MM.1S (cell line): ENCODE data around the gene NSUN6.

Experiments used
- DNase-seq: peaks from one replicate; pipeline ENCODE4 v3.0.0-alpha.2; 2015
- H2AFZ ChIP-seq: fragments of 300-600 bp; sonication (generic); 2 replicates; pipeline ENCODE4 v1.6.0; 2016; ENCODE audit warnings: antibody characterized with exemption, low read length
- H3F3A ChIP-seq: fragments of 300-600 bp; sonication (generic); 2 replicates; pipeline ENCODE4 v1.6.1; 2016; ENCODE audit warnings: mild to moderate bottlenecking, antibody characterized with exemption, low read length, moderate library complexity, mixed read lengths; ENCODE audit not compliant: insufficient read depth
- H3K27ac ChIP-seq: fragments of 300-600 bp; sonication (generic); 2 replicates; pipeline ENCODE4 v1.5.1; 2016; ENCODE audit warnings: mild to moderate bottlenecking, low read length
- H3K27me3 ChIP-seq: fragments of 300-600 bp; sonication (generic); replicated peaks from 2 replicates; pipeline ENCODE4 v1.6.0; 2016; ENCODE audit warnings: low read length; ENCODE audit not compliant: insufficient read depth
- H3K36me3 ChIP-seq: fragments of 300-600 bp; sonication (generic); replicated peaks from 2 replicates; pipeline ENCODE4 v1.6.1; 2016; ENCODE audit warnings: mild to moderate bottlenecking, low read length, mixed read lengths; ENCODE audit not compliant: insufficient read depth
- H3K4me1 ChIP-seq: fragments of 300-600 bp; sonication (generic); 2 replicates; pipeline ENCODE4 v1.6.1; 2016; ENCODE audit warnings: low read length, mixed read lengths
- H3K4me2 ChIP-seq: fragments of 300-600 bp; sonication (generic); 2 replicates; pipeline ENCODE4 v1.6.0; 2016; ENCODE audit warnings: low read depth, low read length
- H3K4me3 ChIP-seq: fragments of 300-600 bp; sonication (generic); 2 replicates; pipeline ENCODE4 v1.5.1; 2016; ENCODE audit warnings: low read length, mixed read lengths
- H3K79me2 ChIP-seq: fragments of 300-600 bp; sonication (generic); 2 replicates; pipeline ENCODE4 v1.6.1; 2016; ENCODE audit warnings: mixed run types, low read length, mixed read lengths
- H3K9ac ChIP-seq: fragments of 300-600 bp; sonication (generic); 2 replicates; pipeline ENCODE4 v1.6.1; 2016; ENCODE audit warnings: low read length, mixed read lengths
- H3K9me2 ChIP-seq: fragments of 300-600 bp; sonication (generic); replicated peaks from 2 replicates; pipeline ENCODE4 v1.6.1; 2016; ENCODE audit warnings: mild to moderate bottlenecking, low read length, mixed read lengths; ENCODE audit not compliant: insufficient read depth
- H3K9me3 ChIP-seq: fragments of 300-600 bp; sonication (generic); replicated peaks from 2 replicates; pipeline ENCODE4 v1.6.1; 2016; ENCODE audit warnings: mild to moderate bottlenecking, low read length, mixed read lengths; ENCODE audit not compliant: insufficient read depth
- H4K20me1 ChIP-seq: fragments of 300-600 bp; sonication (generic); 2 replicates; pipeline ENCODE4 v1.6.1; 2016; ENCODE audit warnings: mild to moderate bottlenecking, low read length, moderate library complexity, mixed read lengths; ENCODE audit not compliant: insufficient read depth
- EZH2 ChIP-seq: fragments of 300-600 bp; sonication (generic); optimal IDR thresholded peaks from 2 replicates; pipeline ENCODE3; 2017; ENCODE audit warnings: low read depth, mild to moderate bottlenecking, antibody characterized with exemption, low read length, mixed read lengths
- EZH2phosphoT487 ChIP-seq: fragments of 300-600 bp; sonication (generic); IDR thresholded peaks from 2 replicates; pipeline ENCODE4 v1.6.1; 2018; ENCODE audit warnings: antibody characterized with exemption, low read length
- TF ChIP-seq, protein P1 (sequence below): fragments of 300-600 bp; sonication (generic); IDR thresholded peaks from 2 replicates; pipeline ENCODE4 v1.5.1; 2016; ENCODE audit warnings: antibody characterized with exemption, low read length, mixed read lengths

The NSUN6 gene

DNA sequence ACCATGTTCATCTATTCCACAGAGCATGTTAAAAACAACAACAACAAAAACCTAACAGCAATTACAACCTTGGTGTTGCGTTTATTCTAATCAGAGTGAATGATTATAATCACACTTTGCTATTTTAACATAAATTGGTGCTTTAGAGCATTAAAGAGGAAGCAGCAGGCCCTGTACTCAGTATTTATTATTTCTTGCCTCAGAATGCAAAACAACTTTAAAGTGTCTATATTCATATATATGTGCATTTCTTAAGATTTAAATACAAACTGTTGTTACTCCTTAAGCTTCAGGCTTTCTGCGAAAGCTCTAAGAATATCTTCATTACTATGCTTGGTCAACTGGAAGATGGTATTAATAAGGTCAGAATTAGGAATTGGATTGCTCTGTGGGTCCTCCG lies 29.4 kb upstream of the NSUN6 start:
- no peak for DNase-seq
- H4K20me1 ChIP-seq, result no peaks in the 10 kb centered on the region
- H3K79me2 ChIP-seq, result no peaks in the 10 kb centered on the region
- no peaks in the 10 kb centered on the region for H3F3A ChIP-seq
- no peak overlapping the region for H2AFZ ChIP-seq
- no peak overlapping the region for H3K4me3 ChIP-seq
- H3K4me2 ChIP-seq, result no peak overlapping the region
- no peaks in the 10 kb centered on the region for H3K4me1 ChIP-seq
- H3K9me3 ChIP-seq, result no peaks in the 10 kb centered on the region
- H3K27me3 ChIP-seq, result no peaks in the 10 kb centered on the region
- H3K9me2 ChIP-seq, result no peaks in the 10 kb centered on the region
- peaks cover 2% of the 10 kb centered on the region; the same call in 1 of the 2 replicates for H3K36me3 ChIP-seq
- no peak overlapping the region for H3K9ac ChIP-seq
- H3K27ac ChIP-seq, result no peak overlapping the region
- TF ChIP-seq EZH2phosphoT487 (no peak), EZH2 (no peak)
- TF ChIP-seq, protein P1, sequence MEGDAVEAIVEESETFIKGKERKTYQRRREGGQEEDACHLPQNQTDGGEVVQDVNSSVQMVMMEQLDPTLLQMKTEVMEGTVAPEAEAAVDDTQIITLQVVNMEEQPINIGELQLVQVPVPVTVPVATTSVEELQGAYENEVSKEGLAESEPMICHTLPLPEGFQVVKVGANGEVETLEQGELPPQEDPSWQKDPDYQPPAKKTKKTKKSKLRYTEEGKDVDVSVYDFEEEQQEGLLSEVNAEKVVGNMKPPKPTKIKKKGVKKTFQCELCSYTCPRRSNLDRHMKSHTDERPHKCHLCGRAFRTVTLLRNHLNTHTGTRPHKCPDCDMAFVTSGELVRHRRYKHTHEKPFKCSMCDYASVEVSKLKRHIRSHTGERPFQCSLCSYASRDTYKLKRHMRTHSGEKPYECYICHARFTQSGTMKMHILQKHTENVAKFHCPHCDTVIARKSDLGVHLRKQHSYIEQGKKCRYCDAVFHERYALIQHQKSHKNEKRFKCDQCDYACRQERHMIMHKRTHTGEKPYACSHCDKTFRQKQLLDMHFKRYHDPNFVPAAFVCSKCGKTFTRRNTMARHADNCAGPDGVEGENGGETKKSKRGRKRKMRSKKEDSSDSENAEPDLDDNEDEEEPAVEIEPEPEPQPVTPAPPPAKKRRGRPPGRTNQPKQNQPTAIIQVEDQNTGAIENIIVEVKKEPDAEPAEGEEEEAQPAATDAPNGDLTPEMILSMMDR, result no peak

DNA sequence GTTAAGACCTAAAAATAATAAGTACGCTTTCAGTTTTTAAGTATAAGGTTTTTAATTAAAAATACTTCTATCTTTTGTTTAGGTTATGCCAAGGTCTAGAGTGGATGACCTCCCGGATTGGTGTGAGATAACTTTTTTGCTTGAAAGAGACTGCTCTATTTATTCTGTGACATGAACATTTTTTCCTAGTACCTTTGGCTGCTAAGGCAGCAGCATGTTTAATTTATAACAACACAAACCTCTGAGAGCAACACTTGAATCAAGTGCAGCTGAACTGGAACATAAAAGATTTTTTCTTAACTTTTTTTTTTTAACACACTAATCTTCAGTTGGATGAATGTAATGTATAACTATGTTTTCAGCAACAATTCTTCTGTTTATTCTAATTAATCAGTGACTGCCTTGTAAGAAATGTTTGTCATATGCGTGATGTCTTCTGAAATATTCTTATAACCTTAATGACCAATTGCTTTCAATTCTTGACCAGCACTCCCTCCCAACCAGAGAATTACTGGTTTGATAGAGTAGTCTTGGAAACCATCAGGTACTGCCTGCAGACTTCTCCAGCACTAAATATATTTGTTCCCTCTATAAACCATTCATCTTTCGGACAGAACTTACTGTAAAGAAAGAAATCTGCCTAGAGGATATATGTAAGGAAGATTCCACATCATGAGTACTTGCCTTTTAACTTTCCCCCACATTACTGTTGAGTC lies 23.9 kb upstream of the NSUN6 start:
- Histone ChIP-seq H3K4me1 (no peaks in the 10 kb centered on the region), H3K36me3 (peaks cover 2% of the 10 kb centered on the region; the same call in 1 of the 2 replicates), H3K27me3 (no peaks in the 10 kb centered on the region), H3K27ac (no peak overlapping the region), H3K9me3 (no peaks in the 10 kb centered on the region), H2AFZ (no peak overlapping the region), H3K9ac (no peak overlapping the region), H4K20me1 (no peaks in the 10 kb centered on the region), H3K9me2 (no peaks in the 10 kb centered on the region), H3K79me2 (peaks cover 14% of the 10 kb centered on the region; the same call in 1 of the 2 replicates), H3F3A (no peaks in the 10 kb centered on the region), H3K4me2 (no peak overlapping the region), H3K4me3 (no peak overlapping the region)
- no peak for TF ChIP-seq EZH2
- TF ChIP-seq, protein P1, result no peak
- DNase-seq, result no peak

DNA sequence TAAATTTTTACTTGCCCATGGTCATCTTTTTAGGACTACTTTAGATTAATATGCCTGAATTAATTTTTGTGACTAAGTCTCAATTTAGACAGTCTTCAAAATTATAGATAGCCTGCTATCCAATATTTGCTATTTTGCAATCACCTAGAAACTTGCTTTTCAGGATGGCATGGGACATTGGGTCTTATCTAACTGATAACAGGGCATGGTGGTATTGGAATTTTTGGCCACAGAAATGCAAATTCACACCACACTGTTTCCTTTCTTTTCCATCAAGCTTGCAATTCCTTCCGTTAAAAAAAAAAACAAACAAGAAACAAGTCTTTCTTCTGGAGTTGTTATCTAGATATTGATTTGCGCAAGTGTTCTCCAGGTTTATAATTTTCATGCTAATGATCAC lies 16.6 kb upstream of the NSUN6 start:
- no peaks in the 10 kb centered on the region for H3F3A ChIP-seq
- no peaks in the 10 kb centered on the region for H3K27me3 ChIP-seq
- H3K4me2 ChIP-seq, result no peak overlapping the region
- H3K4me1 ChIP-seq, result no peaks in the 10 kb centered on the region
- no peak for TF ChIP-seq EZH2
- no peak for TF ChIP-seq EZH2phosphoT487
- TF ChIP-seq, protein P1, result no peak
- H3K27ac ChIP-seq, result no peak overlapping the region
- no peak overlapping the region for H3K9ac ChIP-seq
- H3K79me2 ChIP-seq, result peaks cover 77% of the 10 kb centered on the region
- DNase-seq, result no peak
- 0 out of 2 replicates have a peak, but pooled peaks cover 6% of the 10 kb centered on the region for H4K20me1 ChIP-seq
- no peak overlapping the region for H3K4me3 ChIP-seq
- H2AFZ ChIP-seq, result no peak overlapping the region
- no peaks in the 10 kb centered on the region for H3K9me3 ChIP-seq
- H3K9me2 ChIP-seq, result no peaks in the 10 kb centered on the region
- H3K36me3 ChIP-seq, result no peaks in the 10 kb centered on the region; the same call in 1 of the 2 replicates
